Measurements from ENCODE around the gene SND1.

The SND1 gene

GRCh38 chr7:127911968-127912511 is 260.0 kb downstream of the SND1 start:
- no peak for DNase-seq

- DNase-seq, result no peak
Observed at GRCh38 chr7:127912901-127913300, 260.9 kb downstream of the SND1 start.

- DNase-seq, result no peak
Observed at GRCh38 chr7:127913686-127914085, 261.7 kb downstream of the SND1 start.

- DNase-seq, result no peak
Observed at GRCh38 chr7:127914693-127915092, 262.7 kb downstream of the SND1 start.

GRCh38 chr7:127916735-127917134 is 264.7 kb downstream of the SND1 start:
- DNase-seq, result no peak

- DNase-seq, result no peak
Observed at GRCh38 chr7:127918130-127918529, 266.1 kb downstream of the SND1 start.

- no peak for DNase-seq
Observed at GRCh38 chr7:127920787-127921438, 268.9 kb downstream of the SND1 start.

GRCh38 chr7:127922656-127923055 is 270.7 kb downstream of the SND1 start:
- no peak for DNase-seq

- no peak for DNase-seq
Observed at GRCh38 chr7:127924874-127925273, 272.9 kb downstream of the SND1 start.

GRCh38 chr7:127927348-127927696 is 275.3 kb downstream of the SND1 start:
- DNase-seq, result no peak

- no peak for DNase-seq
Observed at GRCh38 chr7:127928222-127928621, 276.2 kb downstream of the SND1 start.

GRCh38 chr7:127928852-127929251 is 276.9 kb downstream of the SND1 start:
- DNase-seq, result no peak

- DNase-seq, result no peak
Observed at GRCh38 chr7:127930341-127931328, 278.6 kb downstream of the SND1 start.

GRCh38 chr7:127932076-127932475 is 280.1 kb downstream of the SND1 start:
- DNase-seq, result no peak

- DNase-seq, result no peak
Observed at GRCh38 chr7:127932496-127932895, 280.5 kb downstream of the SND1 start.

GRCh38 chr7:127933146-127933545 is 281.2 kb downstream of the SND1 start:
- DNase-seq, result no peak

GRCh38 chr7:127934711-127935110 is 282.7 kb downstream of the SND1 start:
- no peak for DNase-seq

- no peak for DNase-seq
Observed at GRCh38 chr7:127935847-127936376, 283.9 kb downstream of the SND1 start.

- no peak for DNase-seq
Observed at GRCh38 chr7:127937066-127937680, 285.2 kb downstream of the SND1 start.

GRCh38 chr7:127938588-127938987 is 286.6 kb downstream of the SND1 start:
- DNase-seq, result no peak

- DNase-seq, result no peak
Observed at GRCh38 chr7:127940381-127941160, 288.6 kb downstream of the SND1 start.

GRCh38 chr7:127941476-127942210 is 289.6 kb downstream of the SND1 start:
- no peak for DNase-seq

All from stimulated activated CD4-positive, alpha-beta T cell treated with anti-CD3 and anti-CD28 coated beads, Interleukin-4, amount 100 ng/mL, for 1 hour (primary cell).